ENCODE data around the gene RNF44.
A peak's percentile ranks its signal among the peaks of the same experiment; 100 is the strongest.

The RNF44 gene

DNA sequence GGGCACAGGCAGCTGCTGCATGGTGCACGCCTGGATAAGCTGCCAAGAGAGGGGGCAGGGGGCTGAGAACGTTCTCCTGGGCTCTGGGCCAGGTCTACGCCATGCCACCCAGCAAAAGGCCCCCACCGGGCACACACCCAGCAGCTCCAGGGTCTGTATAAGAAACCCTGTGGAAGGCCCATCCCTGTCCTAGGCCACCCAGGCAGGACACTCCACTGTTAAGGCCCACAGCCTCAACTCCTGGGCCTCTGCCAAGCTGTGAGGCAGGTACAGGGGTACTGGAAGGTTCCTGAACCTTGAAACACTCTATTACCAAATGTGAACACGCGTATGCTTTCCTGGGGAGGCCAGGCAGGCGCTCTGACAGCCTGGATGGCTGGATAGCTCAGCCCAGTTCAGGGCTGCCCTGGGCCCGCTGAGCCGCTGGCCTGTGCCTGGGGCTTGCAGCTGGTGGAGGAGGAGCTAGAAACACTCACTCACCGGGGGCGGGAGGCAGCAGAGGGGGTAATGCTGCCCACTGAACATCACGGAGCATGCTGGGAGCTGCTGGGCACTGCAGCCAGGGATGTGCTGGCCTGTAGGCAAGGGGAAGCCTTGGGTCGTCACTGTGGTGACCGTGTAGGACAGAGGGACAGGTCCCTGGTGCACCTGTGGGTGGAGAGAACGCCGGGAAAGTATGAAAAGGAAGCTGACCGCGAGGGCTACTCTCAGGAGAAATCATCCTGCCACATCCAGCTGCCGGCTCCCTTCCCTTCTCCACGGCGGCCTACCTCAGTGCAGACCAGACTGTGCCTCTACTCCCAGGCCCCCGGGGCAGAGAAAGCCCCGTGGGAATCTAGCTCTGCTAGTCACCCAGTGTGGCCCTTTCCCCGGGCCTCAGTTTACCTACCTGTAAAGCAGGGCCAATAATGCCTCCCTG lies 6.0 kb downstream of the RNF44 start:
- H3K4me1 ChIP-seq (ENCODE audit: insufficient read depth, poor library complexity, severe bottlenecking): peaks cover 22% of the 10 kb centered on the region
- DNase-seq (ENCODE audit: low spot score) (no peak), ATAC-seq (ENCODE audit: low read depth) (0 out of 3 replicates have a peak, but pooled peaks have one; percentile 6)
- peaks cover 50% of the 10 kb centered on the region for H3K36me3 ChIP-seq (ENCODE audit: low read depth)
- H3K27ac ChIP-seq (ENCODE audit: poor library complexity, severe bottlenecking): no peak overlapping the region
- H3K9me3 ChIP-seq (ENCODE audit: severe bottlenecking): no peaks in the 10 kb centered on the region
- TF ChIP-seq, protein P1, sequence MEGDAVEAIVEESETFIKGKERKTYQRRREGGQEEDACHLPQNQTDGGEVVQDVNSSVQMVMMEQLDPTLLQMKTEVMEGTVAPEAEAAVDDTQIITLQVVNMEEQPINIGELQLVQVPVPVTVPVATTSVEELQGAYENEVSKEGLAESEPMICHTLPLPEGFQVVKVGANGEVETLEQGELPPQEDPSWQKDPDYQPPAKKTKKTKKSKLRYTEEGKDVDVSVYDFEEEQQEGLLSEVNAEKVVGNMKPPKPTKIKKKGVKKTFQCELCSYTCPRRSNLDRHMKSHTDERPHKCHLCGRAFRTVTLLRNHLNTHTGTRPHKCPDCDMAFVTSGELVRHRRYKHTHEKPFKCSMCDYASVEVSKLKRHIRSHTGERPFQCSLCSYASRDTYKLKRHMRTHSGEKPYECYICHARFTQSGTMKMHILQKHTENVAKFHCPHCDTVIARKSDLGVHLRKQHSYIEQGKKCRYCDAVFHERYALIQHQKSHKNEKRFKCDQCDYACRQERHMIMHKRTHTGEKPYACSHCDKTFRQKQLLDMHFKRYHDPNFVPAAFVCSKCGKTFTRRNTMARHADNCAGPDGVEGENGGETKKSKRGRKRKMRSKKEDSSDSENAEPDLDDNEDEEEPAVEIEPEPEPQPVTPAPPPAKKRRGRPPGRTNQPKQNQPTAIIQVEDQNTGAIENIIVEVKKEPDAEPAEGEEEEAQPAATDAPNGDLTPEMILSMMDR (IDR thresholded peaks at IDR 0.05; ENCODE audit: poor library complexity, severe bottlenecking): no peak
- no peaks in the 10 kb centered on the region for H3K27me3 ChIP-seq (ENCODE audit: insufficient read depth, poor library complexity, severe bottlenecking)
- no peak overlapping the region for H3K4me3 ChIP-seq (ENCODE audit: severe bottlenecking)

DNA sequence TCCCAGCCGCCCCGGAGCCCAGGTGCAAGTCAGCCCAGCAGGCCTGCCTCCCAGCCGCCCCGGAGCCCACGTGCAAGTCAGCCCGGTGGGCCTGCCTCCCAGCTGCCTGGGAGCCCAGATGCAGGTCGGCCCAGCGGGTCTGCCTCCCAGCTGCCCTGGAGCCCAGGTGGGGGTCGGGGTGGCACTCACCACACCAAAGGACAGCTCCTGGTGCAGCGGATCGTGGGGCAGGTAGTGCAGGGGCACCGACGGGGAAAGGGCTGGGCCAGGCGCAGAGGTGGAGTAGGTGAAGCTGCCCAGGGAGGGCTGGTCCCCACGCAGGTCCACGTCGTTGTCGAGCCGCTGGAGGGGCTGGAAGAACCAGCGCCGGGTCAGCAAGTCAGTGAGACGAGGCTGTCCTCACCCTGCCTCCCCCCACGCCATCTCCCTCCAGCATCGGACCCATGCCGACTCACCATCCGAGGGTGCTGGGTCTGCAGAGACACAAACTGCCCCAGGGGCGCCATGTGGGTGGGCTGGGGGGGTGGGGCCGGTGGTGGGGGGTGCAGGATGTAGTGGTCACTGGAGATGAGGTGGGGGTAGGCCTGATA lies 6.7 kb downstream of the RNF44 start:
- Histone ChIP-seq H3K4me3 (ENCODE audit: severe bottlenecking) (no peak overlapping the region), H3K9me3 (ENCODE audit: severe bottlenecking) (no peaks in the 10 kb centered on the region)
- no peak for DNase-seq (ENCODE audit: low spot score)

DNA sequence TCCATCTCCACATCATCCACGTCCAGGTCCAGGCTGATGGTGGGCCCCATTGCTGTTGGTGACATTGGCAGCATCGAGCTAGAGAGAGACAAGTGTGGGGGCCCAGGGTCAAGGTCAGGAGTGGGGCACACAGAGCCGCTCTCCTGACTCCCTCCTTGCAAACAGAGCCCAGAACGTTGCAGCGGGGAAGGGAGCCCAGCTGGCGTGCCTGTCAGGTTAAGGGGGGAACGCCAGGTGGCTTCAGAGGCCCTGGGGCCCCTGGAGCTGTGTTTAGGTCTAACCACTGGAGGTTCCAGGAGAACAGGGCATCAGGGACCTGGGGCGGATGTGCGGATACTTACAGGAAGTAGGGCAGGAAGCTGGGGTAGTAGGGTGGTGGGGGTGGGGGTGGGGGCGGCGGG lies 7.5 kb downstream of the RNF44 start:
- Histone ChIP-seq H3K27ac (ENCODE audit: poor library complexity, severe bottlenecking) (no peak overlapping the region), H3K4me1 (ENCODE audit: insufficient read depth, poor library complexity, severe bottlenecking) (peaks cover 14% of the 10 kb centered on the region), H3K9me3 (ENCODE audit: severe bottlenecking) (no peaks in the 10 kb centered on the region), H3K4me3 (ENCODE audit: severe bottlenecking) (no peak overlapping the region), H3K36me3 (ENCODE audit: low read depth) (peaks cover 44% of the 10 kb centered on the region), H3K27me3 (ENCODE audit: insufficient read depth, poor library complexity, severe bottlenecking) (no peaks in the 10 kb centered on the region)
- no peak for DNase-seq (ENCODE audit: low spot score)
- TF ChIP-seq, protein P1 (IDR thresholded peaks at IDR 0.05; ENCODE audit: poor library complexity, severe bottlenecking): no peak
- ATAC-seq (ENCODE audit: low read depth): no peak

More for the DNA sequence above, 6.7 kb downstream of the RNF44 start:
- no peaks in the 10 kb centered on the region for H3K27me3 ChIP-seq (ENCODE audit: insufficient read depth, poor library complexity, severe bottlenecking)
- H3K27ac ChIP-seq (ENCODE audit: poor library complexity, severe bottlenecking): no peak overlapping the region
- no peak for ATAC-seq (ENCODE audit: low read depth)
- peaks cover 50% of the 10 kb centered on the region for H3K36me3 ChIP-seq (ENCODE audit: low read depth)
- TF ChIP-seq, protein P1 (IDR thresholded peaks at IDR 0.05; ENCODE audit: poor library complexity, severe bottlenecking): no peak
- peaks cover 21% of the 10 kb centered on the region for H3K4me1 ChIP-seq (ENCODE audit: insufficient read depth, poor library complexity, severe bottlenecking)

DNA sequence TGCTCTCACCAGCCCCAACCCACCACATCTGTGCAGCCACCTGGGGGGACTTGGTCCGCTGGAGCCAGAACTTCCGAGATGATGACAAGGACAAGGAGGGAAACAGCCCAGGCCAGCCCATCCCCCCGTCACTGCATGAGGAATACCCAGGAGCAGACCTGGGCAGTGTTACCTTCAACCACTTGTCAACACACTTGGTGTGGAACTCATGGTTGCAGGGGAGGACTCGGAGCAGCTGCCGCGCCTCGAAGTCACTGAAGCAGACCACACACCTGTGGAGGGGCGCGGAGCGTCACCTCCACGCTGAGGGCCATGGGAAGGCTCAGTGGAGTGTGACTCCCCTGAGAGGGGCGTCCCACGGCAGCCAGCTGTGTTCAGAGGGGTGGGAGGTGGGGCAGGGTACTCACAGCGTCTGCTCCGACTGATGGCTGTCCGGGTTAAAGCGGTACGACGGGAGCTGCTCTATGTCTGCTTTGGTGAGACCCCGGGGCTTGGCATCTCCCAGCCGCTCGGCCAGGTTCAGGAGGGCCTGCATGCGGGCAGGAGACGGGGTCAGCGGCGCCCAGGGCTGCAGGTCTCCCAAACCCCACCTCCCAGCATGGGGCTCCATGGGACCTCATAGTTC lies 8.0 kb downstream of the RNF44 start:
- TF ChIP-seq, protein P1 (IDR thresholded peaks at IDR 0.05; ENCODE audit: poor library complexity, severe bottlenecking): no peak
- no peak for ATAC-seq (ENCODE audit: low read depth)
- H3K27me3 ChIP-seq (ENCODE audit: insufficient read depth, poor library complexity, severe bottlenecking): no peaks in the 10 kb centered on the region
- H3K36me3 ChIP-seq (ENCODE audit: low read depth): peaks cover 40% of the 10 kb centered on the region
- no peaks in the 10 kb centered on the region for H3K9me3 ChIP-seq (ENCODE audit: severe bottlenecking)
- DNase-seq (ENCODE audit: low spot score): no peak
- no peak overlapping the region for H3K4me3 ChIP-seq (ENCODE audit: severe bottlenecking)
- H3K27ac ChIP-seq (ENCODE audit: poor library complexity, severe bottlenecking): no peak overlapping the region
- H3K4me1 ChIP-seq (ENCODE audit: insufficient read depth, poor library complexity, severe bottlenecking): peaks cover 9% of the 10 kb centered on the region

All from RWPE2 (cell line).